ENCODE measurements around the gene ZNF550.

The ZNF550 gene

GRCh38 chr19:57570707-57571106 lies 11.0 kb upstream of the ZNF550 start:
- H3K27ac ChIP-seq (ENCODE audit: low read depth, low read length) = no peak overlapping the region
- H3K27me3 ChIP-seq (ENCODE audit: control insufficient read depth, insufficient read depth, low read length) = no peaks in the 10 kb centered on the region

GRCh38 chr19:57566396-57567265 lies 7.0 kb upstream of the ZNF550 start:
- Histone ChIP-seq H3K4me3 (ENCODE audit: low read depth, low read length) (no peak overlapping the region), H3K27ac (ENCODE audit: low read depth, low read length) (no peak overlapping the region), H3K4me1 (ENCODE audit: control insufficient read depth, insufficient read depth, low read length) (no peaks in the 10 kb centered on the region), H3K27me3 (ENCODE audit: control insufficient read depth, insufficient read depth, low read length) (no peaks in the 10 kb centered on the region), H3K9ac (ENCODE audit: low read length) (no peak overlapping the region), H3K9me3 (ENCODE audit: control insufficient read depth, insufficient read depth, low read depth, low read length) (peaks cover 95% of the 10 kb centered on the region), H3K36me3 (ENCODE audit: control insufficient read depth, insufficient read depth, low read length) (peaks cover 10% of the 10 kb centered on the region)

More at GRCh38 chr19:57570707-57571106, 11.0 kb upstream of the ZNF550 start:
- no peaks in the 10 kb centered on the region for H3K4me1 ChIP-seq (ENCODE audit: control insufficient read depth, insufficient read depth, low read length)
- peaks cover 96% of the 10 kb centered on the region for H3K9me3 ChIP-seq (ENCODE audit: control insufficient read depth, insufficient read depth, low read depth, low read length)
- H3K36me3 ChIP-seq (ENCODE audit: control insufficient read depth, insufficient read depth, low read length) = peaks cover 51% of the 10 kb centered on the region
- no peak overlapping the region for H3K9ac ChIP-seq (ENCODE audit: low read length)
- H3K4me3 ChIP-seq (ENCODE audit: low read depth, low read length) = no peak overlapping the region

- H3K9me3 ChIP-seq (ENCODE audit: control insufficient read depth, insufficient read depth, low read depth, low read length) = peaks cover 82% of the 10 kb centered on the region
- H3K27ac ChIP-seq (ENCODE audit: low read depth, low read length) = no peak overlapping the region
- no peaks in the 10 kb centered on the region for H3K27me3 ChIP-seq (ENCODE audit: control insufficient read depth, insufficient read depth, low read length)
- H3K9ac ChIP-seq (ENCODE audit: low read length) = no peak overlapping the region
- no peaks in the 10 kb centered on the region for H3K36me3 ChIP-seq (ENCODE audit: control insufficient read depth, insufficient read depth, low read length)
- H3K4me3 ChIP-seq (ENCODE audit: low read depth, low read length) = no peak overlapping the region
- 0 out of 2 replicates have a peak, but pooled peaks cover 3% of the 10 kb centered on the region for H3K4me1 ChIP-seq (ENCODE audit: control insufficient read depth, insufficient read depth, low read length)
These were observed 3.9 kb upstream of the ZNF550 start for GRCh38 chr19:57563547-57563946.

- peak overlapping the region; percentile 95 for H3K4me3 ChIP-seq (ENCODE audit: low read depth, low read length)
- 0 out of 2 replicates have a peak, but pooled peaks cover 5% of the 10 kb centered on the region for H3K4me1 ChIP-seq (ENCODE audit: control insufficient read depth, insufficient read depth, low read length)
- peaks cover 13% of the 10 kb centered on the region for H3K36me3 ChIP-seq (ENCODE audit: control insufficient read depth, insufficient read depth, low read length)
- no peak overlapping the region for H3K9ac ChIP-seq (ENCODE audit: low read length)
- H3K9me3 ChIP-seq (ENCODE audit: control insufficient read depth, insufficient read depth, low read depth, low read length) = peaks cover 49% of the 10 kb centered on the region
- H3K27ac ChIP-seq (ENCODE audit: low read depth, low read length) = no peak overlapping the region
- H3K27me3 ChIP-seq (ENCODE audit: control insufficient read depth, insufficient read depth, low read length) = no peaks in the 10 kb centered on the region
These were observed 407 bp upstream of the ZNF550 start for GRCh38 chr19:57560049-57560491.

GRCh38 chr19:57559008-57559403 lies 657 bp downstream of the ZNF550 start:
- Histone ChIP-seq H3K27me3 (ENCODE audit: control insufficient read depth, insufficient read depth, low read length) (no peaks in the 10 kb centered on the region), H3K36me3 (ENCODE audit: control insufficient read depth, insufficient read depth, low read length) (peaks cover 24% of the 10 kb centered on the region), H3K9me3 (ENCODE audit: control insufficient read depth, insufficient read depth, low read depth, low read length) (peaks cover 38% of the 10 kb centered on the region), H3K9ac (ENCODE audit: low read length) (peak overlapping the region; percentile 81), H3K27ac (ENCODE audit: low read depth, low read length) (no peak overlapping the region), H3K4me3 (ENCODE audit: low read depth, low read length) (peak overlapping the region; percentile 95), H3K4me1 (ENCODE audit: control insufficient read depth, insufficient read depth, low read length) (0 out of 2 replicates have a peak, but pooled peaks cover 5% of the 10 kb centered on the region)

GRCh38 chr19:57558525-57558924 lies 1.1 kb downstream of the ZNF550 start:
- Histone ChIP-seq H3K4me3 (ENCODE audit: low read depth, low read length) (peak overlapping the region; percentile 95), H3K27me3 (ENCODE audit: control insufficient read depth, insufficient read depth, low read length) (no peaks in the 10 kb centered on the region), H3K4me1 (ENCODE audit: control insufficient read depth, insufficient read depth, low read length) (0 out of 2 replicates have a peak, but pooled peaks cover 5% of the 10 kb centered on the region), H3K36me3 (ENCODE audit: control insufficient read depth, insufficient read depth, low read length) (peaks cover 29% of the 10 kb centered on the region), H3K9me3 (ENCODE audit: control insufficient read depth, insufficient read depth, low read depth, low read length) (peaks cover 34% of the 10 kb centered on the region), H3K9ac (ENCODE audit: low read length) (peak overlapping the region; percentile 81), H3K27ac (ENCODE audit: low read depth, low read length) (no peak overlapping the region)

- peaks cover 37% of the 10 kb centered on the region for H3K36me3 ChIP-seq (ENCODE audit: control insufficient read depth, insufficient read depth, low read length)
- no peak overlapping the region for H3K4me3 ChIP-seq (ENCODE audit: low read depth, low read length)
- H3K4me1 ChIP-seq (ENCODE audit: control insufficient read depth, insufficient read depth, low read length) = 0 out of 2 replicates have a peak, but pooled peaks cover 5% of the 10 kb centered on the region
- no peak overlapping the region for H3K9ac ChIP-seq (ENCODE audit: low read length)
- peaks cover 25% of the 10 kb centered on the region for H3K9me3 ChIP-seq (ENCODE audit: control insufficient read depth, insufficient read depth, low read depth, low read length)
- no peak overlapping the region for H3K27ac ChIP-seq (ENCODE audit: low read depth, low read length)
- no peaks in the 10 kb centered on the region for H3K27me3 ChIP-seq (ENCODE audit: control insufficient read depth, insufficient read depth, low read length)
These were observed 2.0 kb downstream of the ZNF550 start for GRCh38 chr19:57557659-57558058.

GRCh38 chr19:57552432-57552831 lies 7.2 kb downstream of the ZNF550 start:
- Histone ChIP-seq H3K36me3 (ENCODE audit: control insufficient read depth, insufficient read depth, low read length) (peaks cover 88% of the 10 kb centered on the region), H3K9ac (ENCODE audit: low read length) (no peak overlapping the region), H3K4me1 (ENCODE audit: control insufficient read depth, insufficient read depth, low read length) (no peaks in the 10 kb centered on the region), H3K27ac (ENCODE audit: low read depth, low read length) (no peak overlapping the region), H3K4me3 (ENCODE audit: low read depth, low read length) (no peak overlapping the region), H3K9me3 (ENCODE audit: control insufficient read depth, insufficient read depth, low read depth, low read length) (peaks cover 30% of the 10 kb centered on the region), H3K27me3 (ENCODE audit: control insufficient read depth, insufficient read depth, low read length) (no peaks in the 10 kb centered on the region)

- peaks cover 97% of the 10 kb centered on the region for H3K36me3 ChIP-seq (ENCODE audit: control insufficient read depth, insufficient read depth, low read length)
- no peak overlapping the region for H3K9ac ChIP-seq (ENCODE audit: low read length)
- H3K27ac ChIP-seq (ENCODE audit: low read depth, low read length) = no peak overlapping the region
- H3K9me3 ChIP-seq (ENCODE audit: control insufficient read depth, insufficient read depth, low read depth, low read length) = peaks cover 78% of the 10 kb centered on the region
- no peaks in the 10 kb centered on the region for H3K27me3 ChIP-seq (ENCODE audit: control insufficient read depth, insufficient read depth, low read length)
- no peaks in the 10 kb centered on the region for H3K4me1 ChIP-seq (ENCODE audit: control insufficient read depth, insufficient read depth, low read length)
- H3K4me3 ChIP-seq (ENCODE audit: low read depth, low read length) = no peak overlapping the region
These were observed 13.2 kb downstream of the ZNF550 start for GRCh38 chr19:57546513-57546912.

GRCh38 chr19:57537953-57538547 lies 21.6 kb downstream of the ZNF550 start:
- Histone ChIP-seq H3K4me1 (ENCODE audit: control insufficient read depth, insufficient read depth, low read length) (no peaks in the 10 kb centered on the region), H3K27ac (ENCODE audit: low read depth, low read length) (no peak overlapping the region), H3K27me3 (ENCODE audit: control insufficient read depth, insufficient read depth, low read length) (no peaks in the 10 kb centered on the region), H3K9me3 (ENCODE audit: control insufficient read depth, insufficient read depth, low read depth, low read length) (peaks cover 95% of the 10 kb centered on the region), H3K9ac (ENCODE audit: low read length) (no peak overlapping the region), H3K36me3 (ENCODE audit: control insufficient read depth, insufficient read depth, low read length) (peaks cover 95% of the 10 kb centered on the region), H3K4me3 (ENCODE audit: low read depth, low read length) (no peak overlapping the region)

Data from HUES6 (cell line).